ENCODE measurements around the gene EFCAB6. TPM values are rescaled to one million over a fixed set of nuclear protein-coding genes. Genes with fewer than 3 reads are reported as not detected.

Gene EFCAB6
- total and polyA plus RNA-seq, 2 donors (not counting 1 experiment from before 2014, with no cell fraction given) = 0.07 to 0.10 TPM

- ATAC-seq (ENCODE audit: low read depth) = no peak
- H3K9me3 ChIP-seq (ENCODE audit: control extremely low read depth in 1 of 3, control insufficient read depth in 2 of 3, insufficient read depth in 1 of 3, low read length in 2 of 3) = no peaks in the 10 kb centered on the region
- H3K79me2 ChIP-seq (ENCODE audit: control insufficient read depth, insufficient read depth, low read length) = no peaks in the 10 kb centered on the region
- no peak overlapping the region for H3K4me2 ChIP-seq (replicated peaks; ENCODE audit: low read depth, low read length, poor library complexity, severe bottlenecking)
- no peak overlapping the region for H3K9ac ChIP-seq (ENCODE audit: low read length)
- intact Hi-C loops (cut with micrococcal nuclease) = no loop called here
- Mint-ChIP-seq H3K27me3 (no peaks in the 10 kb centered on the region), H3K9me3 (ENCODE audit: insufficient read depth) (no peaks in the 10 kb centered on the region), H3K4me3 (no peak overlapping the region), H3K4me1 (no peaks in the 10 kb centered on the region), H3K27ac (no peak overlapping the region)
- H3K27me3 ChIP-seq (replicated peaks in 1 of 4; ENCODE audit: control extremely low read depth in 1 of 4, control insufficient read depth in 3 of 4, insufficient read depth in 4 of 4, low read length in 3 of 4) = no peaks in the 10 kb centered on the region
- H3K4me1 ChIP-seq (ENCODE audit: control insufficient read depth in 2 of 2, insufficient read depth in 2 of 2, low read length in 2 of 2) = no peaks in the 10 kb centered on the region
- no peak overlapping the region for H2AFZ ChIP-seq (ENCODE audit: insufficient read depth, low read depth, low read length, poor library complexity, severe bottlenecking)
- no peak for TF ChIP-seq CTCF (IDR thresholded peaks at IDR 0.05)
- TF ChIP-seq EZH2 (IDR thresholded peaks at IDR 0.05; ENCODE audit: borderline replicate concordance, insufficient read depth, low read depth, low read length, poor library complexity, severe bottlenecking) = no peak
- 89% methylated on average over 16 of the region's 16 CpGs for WGBS (ENCODE audit: insufficient coverage)
- H3K4me3 ChIP-seq (ENCODE audit: control extremely low read depth in 1 of 5, extremely low read depth in 1 of 5, insufficient read depth in 1 of 5, low read depth in 2 of 5, low read length in 4 of 5) = no peak overlapping the region
- POLR2A ChIA-PET = no interaction called here
- H3K27ac ChIP-seq (ENCODE audit: low read length in 2 of 2) = no peak overlapping the region
- DNase-seq = no peak
- H3K36me3 ChIP-seq (replicated peaks in 1 of 2; ENCODE audit: control extremely low read depth in 1 of 2, control insufficient read depth in 1 of 2, extremely low read depth in 1 of 2, insufficient read depth in 2 of 2, low read length in 1 of 2) = no peaks in the 10 kb centered on the region
- CTCF ChIA-PET = no interaction called here
- no peaks in the 10 kb centered on the region for H4K20me1 ChIP-seq (ENCODE audit: control insufficient read depth, insufficient read depth, low read length, poor library complexity, severe bottlenecking)
These were observed 28.7 kb upstream of the EFCAB6 start for GRCh38 chr22:43840851-43841250.

GRCh38 chr22:43840431-43840830 lies 28.3 kb upstream of the EFCAB6 start:
- Histone ChIP-seq H3K4me3 (ENCODE audit: control extremely low read depth in 1 of 5, extremely low read depth in 1 of 5, insufficient read depth in 1 of 5, low read depth in 2 of 5, low read length in 4 of 5) (no peak overlapping the region), H3K9ac (ENCODE audit: low read length) (no peak overlapping the region), H3K27ac (ENCODE audit: low read length in 2 of 2) (no peak overlapping the region), H3K27me3 (replicated peaks in 1 of 4; ENCODE audit: control extremely low read depth in 1 of 4, control insufficient read depth in 3 of 4, insufficient read depth in 4 of 4, low read length in 3 of 4) (no peaks in the 10 kb centered on the region), H3K4me2 (replicated peaks; ENCODE audit: low read depth, low read length, poor library complexity, severe bottlenecking) (no peak overlapping the region), H4K20me1 (ENCODE audit: control insufficient read depth, insufficient read depth, low read length, poor library complexity, severe bottlenecking) (no peaks in the 10 kb centered on the region), H3K36me3 (replicated peaks in 1 of 2; ENCODE audit: control extremely low read depth in 1 of 2, control insufficient read depth in 1 of 2, extremely low read depth in 1 of 2, insufficient read depth in 2 of 2, low read length in 1 of 2) (no peaks in the 10 kb centered on the region), H3K9me3 (ENCODE audit: control extremely low read depth in 1 of 3, control insufficient read depth in 2 of 3, insufficient read depth in 1 of 3, low read length in 2 of 3) (no peaks in the 10 kb centered on the region), H3K4me1 (ENCODE audit: control insufficient read depth in 2 of 2, insufficient read depth in 2 of 2, low read length in 2 of 2) (no peaks in the 10 kb centered on the region), H3K79me2 (ENCODE audit: control insufficient read depth, insufficient read depth, low read length) (no peaks in the 10 kb centered on the region), H2AFZ (ENCODE audit: insufficient read depth, low read depth, low read length, poor library complexity, severe bottlenecking) (no peak overlapping the region)
- no peaks in the 10 kb centered on the region for H3K27me3 Mint-ChIP-seq
- DNase-seq (no peak), ATAC-seq (ENCODE audit: low read depth) (no peak)
- ChIA-PET POLR2A (no interaction called here), CTCF (no interaction called here)
- intact Hi-C loops (cut with micrococcal nuclease) = no loop called here
- 88% methylated on average over 13 of the region's 13 CpGs for WGBS (ENCODE audit: insufficient coverage)
- no peak overlapping the region for H3K27ac Mint-ChIP-seq
- no peak overlapping the region for H3K4me3 Mint-ChIP-seq
- H3K4me1 Mint-ChIP-seq = no peaks in the 10 kb centered on the region
- H3K9me3 Mint-ChIP-seq (ENCODE audit: insufficient read depth) = no peaks in the 10 kb centered on the region
- TF ChIP-seq EZH2 (IDR thresholded peaks at IDR 0.05; ENCODE audit: borderline replicate concordance, insufficient read depth, low read depth, low read length, poor library complexity, severe bottlenecking) (no peak), CTCF (IDR thresholded peaks at IDR 0.05) (no peak)
